Trophoblast cell (in vitro differentiated cells and primary cell): Measurements from ENCODE around the gene RNF40.

Source experiments
- DNase-seq, 2 donors: peaks; one replicate each; pipeline ENCODE4 v3.0.0-alpha.2; 2016
- H2AFZ ChIP-seq: 2 replicates; pipeline ENCODE4 v1.6.1; 2013; ENCODE audit warnings: low read length, moderate library complexity, mild to moderate bottlenecking; ENCODE audit not compliant: insufficient read depth, poor library complexity
- H2AK5ac ChIP-seq: 2 replicates; pipeline ENCODE4 v1.6.1; 2013; ENCODE audit warnings: mild to moderate bottlenecking, low read length
- H2BK120ac ChIP-seq: 2 replicates; pipeline ENCODE4 v1.6.1; 2013; ENCODE audit warnings: low read length, mild to moderate bottlenecking, moderate library complexity; ENCODE audit not compliant: insufficient read depth, poor library complexity
- H2BK12ac ChIP-seq: 2 replicates; pipeline ENCODE4 v1.6.1; 2013; ENCODE audit warnings: mild to moderate bottlenecking, low read length, moderate library complexity
- H2BK5ac ChIP-seq: 2 replicates; pipeline ENCODE4 v1.6.1; 2013; ENCODE audit warnings: low read length, low read depth, moderate library complexity, mild to moderate bottlenecking; ENCODE audit not compliant: poor library complexity
- H3K14ac ChIP-seq: 2 replicates; pipeline ENCODE4 v1.6.1; 2013; ENCODE audit warnings: mild to moderate bottlenecking, low read length
- H3K18ac ChIP-seq: 2 replicates; pipeline ENCODE4 v1.6.1; 2013; ENCODE audit warnings: mild to moderate bottlenecking, low read length
- H3K23ac ChIP-seq: 2 replicates; pipeline ENCODE4 v1.6.1; 2013; ENCODE audit warnings: low read length
- H3K27ac ChIP-seq: 2 replicates; pipeline ENCODE4 v1.5.1; 2013; ENCODE audit warnings: low read depth, mild to moderate bottlenecking, inconsistent platforms, low read length, moderate library complexity
- H3K27me3 ChIP-seq: 2 replicates; pipeline ENCODE4 v1.6.1; 2013; ENCODE audit warnings: inconsistent platforms, mild to moderate bottlenecking, low read length, moderate library complexity; ENCODE audit not compliant: insufficient read depth
- H3K36me3 ChIP-seq, 2 experiments: 1 replicate in 1 of 2; 2 replicates in 1 of 2; pipeline ENCODE4 v1.6.1; 2013; ENCODE audit warnings: low read length in 2 of 2, mild to moderate bottlenecking in 2 of 2, moderate library complexity in 1 of 2; ENCODE audit not compliant: insufficient read depth in 2 of 2, control insufficient read depth in 1 of 2
- H3K4ac ChIP-seq: 2 replicates; pipeline ENCODE4 v1.6.1; 2013; ENCODE audit warnings: low read depth, mild to moderate bottlenecking, low read length, moderate library complexity
- H3K4me1 ChIP-seq, 2 experiments: 1 replicate in 1 of 2; 2 replicates in 1 of 2; pipeline ENCODE4 v1.6.1; 2013; ENCODE audit warnings: low read length in 2 of 2, mild to moderate bottlenecking in 2 of 2, moderate library complexity in 1 of 2; ENCODE audit not compliant: insufficient read depth in 2 of 2, control insufficient read depth in 1 of 2
- H3K4me2 ChIP-seq: 2 replicates; pipeline ENCODE4 v1.6.1; 2013; ENCODE audit warnings: inconsistent platforms, mild to moderate bottlenecking, low read length, moderate library complexity
- H3K4me3 ChIP-seq: 2 replicates; pipeline ENCODE4 v1.5.1; 2013; ENCODE audit warnings: mild to moderate bottlenecking, low read depth, low read length, inconsistent platforms
- H3K79me1 ChIP-seq: one replicate; pipeline ENCODE4 v1.6.1; 2013; ENCODE audit warnings: low read length
- H3K79me2 ChIP-seq: 2 replicates; pipeline ENCODE4 v1.6.1; 2013; ENCODE audit warnings: low read length, mild to moderate bottlenecking; ENCODE audit not compliant: control insufficient read depth, insufficient read depth, poor library complexity
- H3K9ac ChIP-seq: 2 replicates; pipeline ENCODE4 v1.6.1; 2013; ENCODE audit warnings: mild to moderate bottlenecking, low read length
- H3K9me3 ChIP-seq: 2 replicates; pipeline ENCODE4 v1.6.1; 2013; ENCODE audit warnings: low read depth, mild to moderate bottlenecking, control low read depth, inconsistent platforms, low read length; ENCODE audit not compliant: insufficient read depth
- H4K12ac ChIP-seq: 2 replicates; pipeline ENCODE4 v1.6.1; 2013; ENCODE audit warnings: low read depth, mild to moderate bottlenecking, low read length, moderate library complexity
- H4K8ac ChIP-seq: 2 replicates; pipeline ENCODE4 v1.6.1; 2013; ENCODE audit warnings: low read depth, mild to moderate bottlenecking, low read length, moderate library complexity
- H4K91ac ChIP-seq: one replicate; pipeline ENCODE4 v1.6.1; 2013; ENCODE audit warnings: low read depth, mild to moderate bottlenecking, low read length, moderate library complexity
- WGBS: extraction: QIAGEN DNeasy Blood & Tissue Kit; methylation state at CpG from one replicate; pipeline ENCODE4 v1.1.7; 2013; ENCODE audit warnings: missing lambda C conversion rate; ENCODE audit not compliant: insufficient read length, insufficient coverage; ENCODE audit errors: extremely low coverage; 5-methylcytosine and 5-hydroxymethylcytosine counted together

RNF40 gene

GRCh38 chr16:30738984-30739951 is 22.9 kb upstream of the RNF40 start:
- H3K79me2 ChIP-seq, result peaks cover 3% of the 10 kb centered on the region
- no peak overlapping the region for H3K9ac ChIP-seq
- no peak overlapping the region for H2BK12ac ChIP-seq
- no peaks in the 10 kb centered on the region for H3K27me3 ChIP-seq
- H3K9me3 ChIP-seq, result no peaks in the 10 kb centered on the region
- H3K23ac ChIP-seq, result no peak overlapping the region
- H3K4me3 ChIP-seq, result no peak overlapping the region
- no peak overlapping the region for H2AFZ ChIP-seq
- no peak overlapping the region for H3K14ac ChIP-seq
- H3K4ac ChIP-seq, result no peak overlapping the region
- peaks cover 10% of the 10 kb centered on the region for H3K79me1 ChIP-seq
- H2BK120ac ChIP-seq, result no peak overlapping the region
- no peak overlapping the region for H3K18ac ChIP-seq
- peaks cover 53 to 61% of the 10 kb centered on the region in 2 experiments for H3K36me3 ChIP-seq
- peak overlapping the region; percentile 48 for H3K27ac ChIP-seq
- H3K4me1 ChIP-seq, result peaks cover 9 to 22% of the 10 kb centered on the region in 2 experiments
- H2AK5ac ChIP-seq, result no peak overlapping the region
- WGBS, result no CpG with 5 or more reads among the region's 37 CpGs
- no peak overlapping the region for H3K4me2 ChIP-seq
- no peak overlapping the region for H4K8ac ChIP-seq
- no peak overlapping the region for H4K91ac ChIP-seq
- no peak for DNase-seq
- H4K12ac ChIP-seq, result no peak overlapping the region
- no peak overlapping the region for H2BK5ac ChIP-seq

DNA sequence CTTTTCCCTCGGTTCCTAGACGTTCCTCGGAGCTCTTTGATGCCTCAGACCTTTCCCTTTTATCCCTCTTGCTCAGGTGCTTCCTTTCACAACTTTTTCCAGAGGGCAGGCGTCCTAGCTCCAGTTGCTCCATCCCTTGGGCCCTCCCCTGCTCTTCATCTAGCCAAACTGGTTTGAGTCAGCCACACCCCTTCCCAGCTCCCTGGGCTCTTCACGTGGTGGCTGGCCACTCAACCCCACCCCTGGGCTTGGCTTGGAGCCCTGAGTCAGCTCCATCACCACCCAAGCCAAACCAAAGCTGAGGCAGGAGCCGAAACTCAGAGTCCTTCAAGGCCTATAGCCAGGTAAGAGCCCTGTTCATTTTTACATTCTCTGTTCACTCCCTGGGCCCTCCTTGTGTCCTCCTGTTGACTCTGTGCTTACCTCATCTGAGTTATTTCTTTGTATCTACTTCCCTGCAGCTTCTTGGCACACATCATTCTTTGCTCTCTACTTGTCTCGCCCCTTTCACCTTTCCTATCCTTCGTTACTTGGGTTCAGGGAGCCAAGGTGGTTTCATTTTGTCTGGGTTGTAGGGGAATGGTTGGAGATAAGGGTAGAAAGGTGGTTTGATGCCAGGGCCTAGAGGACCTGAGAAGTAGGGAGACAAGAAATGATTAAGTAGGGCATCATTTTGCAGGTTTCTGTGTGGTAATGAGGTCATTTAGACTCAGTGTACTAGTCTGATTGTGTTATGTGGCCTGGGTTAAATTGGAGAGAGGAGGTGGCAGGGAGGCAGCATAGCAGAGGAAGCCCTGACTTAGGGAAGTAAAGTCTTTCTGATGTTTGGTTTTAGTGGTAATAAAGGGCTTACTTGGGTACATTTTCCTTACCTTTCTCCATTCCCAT is 21.5 kb upstream of the RNF40 start:
- Histone ChIP-seq H3K36me3 (peaks cover 50 to 62% of the 10 kb centered on the region in 2 experiments), H3K4me3 (peak overlapping the region; percentile 50), H4K91ac (peak overlapping the region; percentile 92), H4K8ac (peak overlapping the region; percentile 20), H3K4me1 (peaks cover 9 to 22% of the 10 kb centered on the region in 2 experiments), H3K23ac (no peak overlapping the region), H4K12ac (no peak overlapping the region), H3K27ac (peak overlapping the region; percentile 79), H3K9ac (peak overlapping the region; percentile 70), H2AK5ac (peak overlapping the region; percentile 82), H3K79me1 (peaks cover 10% of the 10 kb centered on the region), H3K27me3 (no peaks in the 10 kb centered on the region), H2BK5ac (peak overlapping the region; percentile 68), H3K79me2 (peaks cover 3% of the 10 kb centered on the region), H2BK12ac (peak overlapping the region; percentile 21), H3K14ac (peak overlapping the region; percentile 48), H3K4ac (peak overlapping the region; percentile 60), H3K4me2 (peak overlapping the region; percentile 78), H2AFZ (no peak overlapping the region), H3K18ac (peak overlapping the region; percentile 31), H2BK120ac (peak overlapping the region; percentile 27), H3K9me3 (no peaks in the 10 kb centered on the region)
- WGBS, result no CpG with 5 or more reads among the region's 8 CpGs
- DNase-seq, result peak; percentile 97 to 98

- H3K79me1 ChIP-seq, result peaks cover 10% of the 10 kb centered on the region
- H4K91ac ChIP-seq, result peak overlapping the region; percentile 65
- peak overlapping the region; percentile 32 for H3K14ac ChIP-seq
- peak overlapping the region; percentile 42 for H2BK5ac ChIP-seq
- no peaks in the 10 kb centered on the region for H3K27me3 ChIP-seq
- H3K23ac ChIP-seq, result no peak overlapping the region
- peak overlapping the region; percentile 13 for H4K12ac ChIP-seq
- H3K36me3 ChIP-seq, result peaks cover 44 to 53% of the 10 kb centered on the region in 2 experiments
- H3K27ac ChIP-seq, result peak overlapping the region; percentile 79
- peak overlapping the region; percentile 13 for H4K8ac ChIP-seq
- peak overlapping the region; percentile 78 for H3K4me2 ChIP-seq
- H3K4me1 ChIP-seq, result peaks cover 9 to 22% of the 10 kb centered on the region in 2 experiments
- DNase-seq, result peak; percentile 96 to 99
- H3K79me2 ChIP-seq, result peaks cover 3% of the 10 kb centered on the region
- peak overlapping the region; percentile 42 for H3K9ac ChIP-seq
- no CpG with 5 or more reads among the region's 6 CpGs for WGBS
- H3K4ac ChIP-seq, result peak overlapping the region; percentile 28
- peak overlapping the region; percentile 63 for H3K4me3 ChIP-seq
- no peaks in the 10 kb centered on the region for H3K9me3 ChIP-seq
- H2AFZ ChIP-seq, result no peak overlapping the region
- H2BK12ac ChIP-seq, result peak overlapping the region; percentile 90
- H2AK5ac ChIP-seq, result peak overlapping the region; percentile 8
- H2BK120ac ChIP-seq, result peak overlapping the region; percentile 48
- peak overlapping the region; percentile 9 for H3K18ac ChIP-seq
Measured at GRCh38 chr16:30741461-30741914, 20.6 kb upstream of the RNF40 start.

GRCh38 chr16:30743716-30744115 is 18.4 kb upstream of the RNF40 start:
- H3K79me1 ChIP-seq, result peaks cover 15% of the 10 kb centered on the region
- H3K18ac ChIP-seq, result no peak overlapping the region
- H3K4ac ChIP-seq, result no peak overlapping the region
- no peak overlapping the region for H3K9ac ChIP-seq
- no peak overlapping the region for H3K23ac ChIP-seq
- peaks cover 22 to 31% of the 10 kb centered on the region in 2 experiments for H3K36me3 ChIP-seq
- H4K12ac ChIP-seq, result no peak overlapping the region
- H2BK120ac ChIP-seq, result no peak overlapping the region
- no peaks in the 10 kb centered on the region for H3K27me3 ChIP-seq
- no peak overlapping the region for H4K91ac ChIP-seq
- no peak overlapping the region for H3K14ac ChIP-seq
- no peaks in the 10 kb centered on the region for H3K9me3 ChIP-seq
- H2BK5ac ChIP-seq, result no peak overlapping the region
- peaks cover 9 to 26% of the 10 kb centered on the region in 2 experiments for H3K4me1 ChIP-seq
- no peak overlapping the region for H2AFZ ChIP-seq
- H2BK12ac ChIP-seq, result no peak overlapping the region
- H2AK5ac ChIP-seq, result no peak overlapping the region
- DNase-seq, result no peak
- H3K4me2 ChIP-seq, result no peak overlapping the region
- no peak overlapping the region for H4K8ac ChIP-seq
- no peak overlapping the region for H3K4me3 ChIP-seq
- no CpG with 5 or more reads among the region's 11 CpGs for WGBS
- peaks cover 4% of the 10 kb centered on the region for H3K79me2 ChIP-seq
- no peak overlapping the region for H3K27ac ChIP-seq
